Stimulated activated CD8-positive, alpha-beta memory T cell treated with anti-CD3 and anti-CD28 coated beads, Interleukin-15, amount 100 ng/mL, for 1 hour (primary cell): ENCODE measurements around the gene CD55.

ENCODE experiments used
- DNase-seq: peaks from one replicate; pipeline ENCODE4 v3.0.0-alpha.2; 2020; ENCODE audit warnings: low read depth

CD55 gene

GRCh38 chr1:207362962-207363860 lies 41.7 kb downstream of the CD55 start:
- DNase-seq: no peak

- no peak for DNase-seq
These were observed 42.4 kb downstream of the CD55 start for GRCh38 chr1:207363871-207364270.

- DNase-seq: no peak
These were observed 43.1 kb downstream of the CD55 start for GRCh38 chr1:207364614-207365013.

- DNase-seq: no peak
These were observed 43.6 kb downstream of the CD55 start for GRCh38 chr1:207365063-207365462.

- DNase-seq: no peak
These were observed 44.5 kb downstream of the CD55 start for GRCh38 chr1:207366022-207366421.

- no peak for DNase-seq
These were observed 67.2 kb downstream of the CD55 start for GRCh38 chr1:207388721-207389120.

- no peak for DNase-seq
These were observed 68.4 kb downstream of the CD55 start for GRCh38 chr1:207389728-207390464.

GRCh38 chr1:207393610-207394009 lies 72.1 kb downstream of the CD55 start:
- DNase-seq: no peak

- no peak for DNase-seq
These were observed 74.8 kb downstream of the CD55 start for GRCh38 chr1:207396168-207396746.

- no peak for DNase-seq
These were observed 76.0 kb downstream of the CD55 start for GRCh38 chr1:207397525-207397926.

- no peak for DNase-seq
These were observed 77.5 kb downstream of the CD55 start for GRCh38 chr1:207398986-207399385.

GRCh38 chr1:207401578-207401977 lies 80.1 kb downstream of the CD55 start:
- DNase-seq: no peak

- DNase-seq: no peak
These were observed 81.3 kb downstream of the CD55 start for GRCh38 chr1:207402744-207403143.

- no peak for DNase-seq
These were observed 83.5 kb downstream of the CD55 start for GRCh38 chr1:207404849-207405525.

GRCh38 chr1:207405814-207406213 lies 84.3 kb downstream of the CD55 start:
- no peak for DNase-seq

- no peak for DNase-seq
These were observed 86.3 kb downstream of the CD55 start for GRCh38 chr1:207407655-207408260.
